ENCODE measurements around the gene SLC35A4.

DNA sequence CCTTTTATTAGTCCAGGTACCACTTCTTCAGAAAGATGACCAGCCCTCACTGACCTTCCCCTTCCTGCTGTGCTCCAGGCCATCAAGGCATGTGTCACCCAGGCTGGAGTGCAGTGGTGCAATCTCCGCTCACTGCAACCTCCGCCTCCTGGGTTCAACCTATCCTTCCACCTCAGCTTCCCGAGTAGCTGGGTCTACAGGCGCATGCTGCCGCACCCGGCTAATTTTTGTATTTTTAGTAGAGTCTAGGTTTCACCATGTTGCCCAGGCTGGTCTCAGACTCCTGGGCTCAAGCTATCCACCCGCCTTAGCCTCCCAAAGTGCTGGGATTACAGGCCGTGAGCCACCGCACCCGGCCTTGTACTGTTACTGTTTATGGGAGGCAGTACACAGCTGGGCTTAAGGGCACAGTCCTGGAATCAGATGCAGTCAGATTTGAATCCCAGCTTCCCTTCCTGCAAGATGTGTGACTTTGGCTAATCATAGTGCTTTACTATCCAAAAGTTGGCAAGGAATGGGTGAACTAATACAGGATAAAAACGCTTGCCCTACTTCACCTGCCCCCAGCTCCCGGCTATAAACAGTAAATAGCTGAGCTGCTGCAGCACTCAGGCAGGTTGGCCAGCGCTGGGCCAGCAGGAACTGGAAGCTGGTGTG lies 17.6 kb upstream of the SLC35A4 start:
- TF ChIP-seq, protein P1, sequence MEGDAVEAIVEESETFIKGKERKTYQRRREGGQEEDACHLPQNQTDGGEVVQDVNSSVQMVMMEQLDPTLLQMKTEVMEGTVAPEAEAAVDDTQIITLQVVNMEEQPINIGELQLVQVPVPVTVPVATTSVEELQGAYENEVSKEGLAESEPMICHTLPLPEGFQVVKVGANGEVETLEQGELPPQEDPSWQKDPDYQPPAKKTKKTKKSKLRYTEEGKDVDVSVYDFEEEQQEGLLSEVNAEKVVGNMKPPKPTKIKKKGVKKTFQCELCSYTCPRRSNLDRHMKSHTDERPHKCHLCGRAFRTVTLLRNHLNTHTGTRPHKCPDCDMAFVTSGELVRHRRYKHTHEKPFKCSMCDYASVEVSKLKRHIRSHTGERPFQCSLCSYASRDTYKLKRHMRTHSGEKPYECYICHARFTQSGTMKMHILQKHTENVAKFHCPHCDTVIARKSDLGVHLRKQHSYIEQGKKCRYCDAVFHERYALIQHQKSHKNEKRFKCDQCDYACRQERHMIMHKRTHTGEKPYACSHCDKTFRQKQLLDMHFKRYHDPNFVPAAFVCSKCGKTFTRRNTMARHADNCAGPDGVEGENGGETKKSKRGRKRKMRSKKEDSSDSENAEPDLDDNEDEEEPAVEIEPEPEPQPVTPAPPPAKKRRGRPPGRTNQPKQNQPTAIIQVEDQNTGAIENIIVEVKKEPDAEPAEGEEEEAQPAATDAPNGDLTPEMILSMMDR (IDR thresholded peaks at IDR 0.05; ENCODE audit: low read depth, low read length, poor library complexity, severe bottlenecking) = no peak
- TF ChIP-seq EZH2phosphoT487 (IDR thresholded peaks at IDR 0.05; ENCODE audit: borderline replicate concordance, low read length) = no peak
